ENCODE data around the gene PRDM10.
"Not testable (repeated sequence)": the region's sequence is repeated elsewhere in the genome, so short reads cannot be mapped to it uniquely, and the experiment has no call there.

The PRDM10 gene

GRCh38 chr11:130002352-130002845 is at the start of gene PRDM10:
Gene PRDM10 (minus strand): TSS chr11:130002835. CDS start chr11:129960964, 41,871 bp downstream.
- peak; percentile 88 to 93 for DNase-seq

GRCh38 chr11:130051082-130051481 is 48.4 kb upstream of the PRDM10 start:
- DNase-seq: no peak

GRCh38 chr11:130050257-130050656 is 47.6 kb upstream of the PRDM10 start:
- no peak for DNase-seq

- no peak for DNase-seq
Observed at GRCh38 chr11:130049328-130049771, 46.7 kb upstream of the PRDM10 start.

- no peak for DNase-seq
Observed at GRCh38 chr11:130047141-130047540, 44.5 kb upstream of the PRDM10 start.

GRCh38 chr11:130043575-130043974 is 40.9 kb upstream of the PRDM10 start:
- no peak for DNase-seq

- DNase-seq: no peak
Observed at GRCh38 chr11:130042093-130042591, 39.5 kb upstream of the PRDM10 start.

- DNase-seq: no peak
Observed at GRCh38 chr11:130040281-130040940, 37.8 kb upstream of the PRDM10 start.

- DNase-seq: no peak
Observed at GRCh38 chr11:130037881-130038585, 35.4 kb upstream of the PRDM10 start.

GRCh38 chr11:130037058-130037457 is 34.4 kb upstream of the PRDM10 start:
- no peak for DNase-seq

- no peak for DNase-seq
Observed at GRCh38 chr11:130034236-130034635, 31.6 kb upstream of the PRDM10 start.

GRCh38 chr11:130032931-130033330 is 30.3 kb upstream of the PRDM10 start:
- DNase-seq: no peak

GRCh38 chr11:130031945-130032344 is 29.3 kb upstream of the PRDM10 start:
- no peak for DNase-seq

GRCh38 chr11:130031056-130031455 is 28.4 kb upstream of the PRDM10 start:
- DNase-seq: no peak

GRCh38 chr11:130029137-130029536 is 26.5 kb upstream of the PRDM10 start:
- DNase-seq: no peak

GRCh38 chr11:130025371-130025770 is 22.7 kb upstream of the PRDM10 start:
- no peak for DNase-seq

GRCh38 chr11:130024361-130024760 is 21.7 kb upstream of the PRDM10 start:
- no peak for DNase-seq

GRCh38 chr11:130023204-130023603 is 20.6 kb upstream of the PRDM10 start:
- no peak for DNase-seq

GRCh38 chr11:130022799-130023198 is 20.2 kb upstream of the PRDM10 start:
- no peak for DNase-seq

- not testable (repeated sequence) for DNase-seq
Observed at GRCh38 chr11:130021606-130022005, 19.0 kb upstream of the PRDM10 start.

GRCh38 chr11:130020323-130020722 is 17.7 kb upstream of the PRDM10 start:
- DNase-seq: no peak

GRCh38 chr11:130015846-130016245 is 13.2 kb upstream of the PRDM10 start:
- DNase-seq: not testable (repeated sequence)

GRCh38 chr11:130008326-130008725 is 5.7 kb upstream of the PRDM10 start:
- DNase-seq: no peak

- DNase-seq: no peak
Observed at GRCh38 chr11:130006929-130007328, 4.3 kb upstream of the PRDM10 start.

Data from stimulated activated CD4-positive, alpha-beta T cell treated with anti-CD3 and anti-CD28 coated beads, Interleukin-2, amount 100 ng/mL, for 24 hours (primary cell).